Right atrium auricular region (tissue), 2 donors: ENCODE data around the gene EFHD1. TPM values are rescaled to one million over a fixed set of nuclear protein-coding genes. Genes with fewer than 3 reads are reported as not detected.
"Not testable (repeated sequence)": the region's sequence is repeated elsewhere in the genome, so short reads cannot be mapped to it uniquely, and the experiment has no call there.

Experiments
- DNase-seq: peaks from one replicate; pipeline ENCODE4 v3.0.0-alpha.2; 2019; ENCODE audit warnings: low spot score
- H3K27ac ChIP-seq, 2 donors: fragments of 200-600 bp; sonication (generic); 1 replicate in 1 of 2; 2 replicates in 1 of 2; pipeline ENCODE4 v1.5.1; 2016 to 2019
- H3K27me3 ChIP-seq, 2 donors: fragments of 200-600 bp; sonication (generic); one replicate each; pipeline versions ENCODE4 v1.5.1 to v1.6.0; 2017 to 2019
- H3K36me3 ChIP-seq: fragments of 200-600 bp; sonication (generic); one replicate; pipeline ENCODE4 v1.5.1; 2016
- H3K4me1 ChIP-seq, 2 donors: fragments of 200-600 bp; sonication (generic); one replicate each; pipeline versions ENCODE4 v1.5.1 to v1.6.0; 2017 to 2019
- H3K4me3 ChIP-seq, 2 donors: fragments of 200-600 bp; sonication (generic); 1 replicate in 1 of 2; 2 replicates in 1 of 2; pipeline ENCODE4 v1.5.1; 2017 to 2019; ENCODE audit warnings: mild to moderate bottlenecking in 1 of 2, moderate library complexity in 1 of 2
- H3K9me3 ChIP-seq, 2 donors: fragments of 200-600 bp; sonication (generic); one replicate each; pipeline ENCODE4 v1.5.1; 2019
- total RNA-seq, 2 donors: library from RNA; depleted of rRNA; stranded (reverse); fragments of >200 nt; gene quantifications; one replicate each; pipeline ENCODE4 v1.1.0, GENCODE V29; 2016
- TF ChIP-seq, protein P1 (sequence below), 2 donors: fragments of 200-600 bp; sonication (generic); IDR thresholded peaks; one replicate each; pipeline ENCODE4 v1.5.1; 2019; ENCODE audit warnings: antibody characterized with exemption in 2 of 2

EFHD1 gene
- total RNA-seq, 2 donors from 2014 or later, result 11.4 to 11.5 TPM

DNA sequence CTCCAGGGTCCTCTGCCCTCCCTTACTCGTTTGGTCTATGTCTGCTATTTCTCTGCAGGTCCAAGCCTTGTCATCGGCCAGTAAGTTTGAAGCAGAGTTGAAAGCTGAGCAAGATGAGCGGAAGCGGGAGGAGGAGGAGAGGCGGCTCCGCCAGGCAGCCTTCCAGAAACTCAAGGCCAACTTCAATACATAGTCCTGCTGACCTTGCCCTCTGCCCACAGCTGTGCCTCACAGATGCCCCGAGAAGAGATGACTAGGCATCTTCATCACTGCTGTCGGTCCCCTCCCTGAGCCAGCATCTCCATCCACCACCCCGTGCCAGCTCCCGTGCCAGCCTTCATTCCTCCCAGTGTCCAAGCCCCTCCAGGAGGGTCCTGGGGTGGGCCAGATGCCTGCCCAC is 48.1 kb downstream of the EFHD1 start:
- no peaks in the 10 kb centered on the region for H3K9me3 ChIP-seq
- no peak overlapping the region for H3K4me3 ChIP-seq
- TF ChIP-seq, protein P1, sequence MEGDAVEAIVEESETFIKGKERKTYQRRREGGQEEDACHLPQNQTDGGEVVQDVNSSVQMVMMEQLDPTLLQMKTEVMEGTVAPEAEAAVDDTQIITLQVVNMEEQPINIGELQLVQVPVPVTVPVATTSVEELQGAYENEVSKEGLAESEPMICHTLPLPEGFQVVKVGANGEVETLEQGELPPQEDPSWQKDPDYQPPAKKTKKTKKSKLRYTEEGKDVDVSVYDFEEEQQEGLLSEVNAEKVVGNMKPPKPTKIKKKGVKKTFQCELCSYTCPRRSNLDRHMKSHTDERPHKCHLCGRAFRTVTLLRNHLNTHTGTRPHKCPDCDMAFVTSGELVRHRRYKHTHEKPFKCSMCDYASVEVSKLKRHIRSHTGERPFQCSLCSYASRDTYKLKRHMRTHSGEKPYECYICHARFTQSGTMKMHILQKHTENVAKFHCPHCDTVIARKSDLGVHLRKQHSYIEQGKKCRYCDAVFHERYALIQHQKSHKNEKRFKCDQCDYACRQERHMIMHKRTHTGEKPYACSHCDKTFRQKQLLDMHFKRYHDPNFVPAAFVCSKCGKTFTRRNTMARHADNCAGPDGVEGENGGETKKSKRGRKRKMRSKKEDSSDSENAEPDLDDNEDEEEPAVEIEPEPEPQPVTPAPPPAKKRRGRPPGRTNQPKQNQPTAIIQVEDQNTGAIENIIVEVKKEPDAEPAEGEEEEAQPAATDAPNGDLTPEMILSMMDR (IDR thresholded peaks at IDR 0.05), result no peak
- no peaks in the 10 kb centered on the region for H3K27me3 ChIP-seq
- no peak overlapping the region for H3K27ac ChIP-seq
- DNase-seq, result no peak
- H3K4me1 ChIP-seq, result no peaks in the 10 kb centered on the region
- H3K36me3 ChIP-seq, result peaks cover 4% of the 10 kb centered on the region

DNA sequence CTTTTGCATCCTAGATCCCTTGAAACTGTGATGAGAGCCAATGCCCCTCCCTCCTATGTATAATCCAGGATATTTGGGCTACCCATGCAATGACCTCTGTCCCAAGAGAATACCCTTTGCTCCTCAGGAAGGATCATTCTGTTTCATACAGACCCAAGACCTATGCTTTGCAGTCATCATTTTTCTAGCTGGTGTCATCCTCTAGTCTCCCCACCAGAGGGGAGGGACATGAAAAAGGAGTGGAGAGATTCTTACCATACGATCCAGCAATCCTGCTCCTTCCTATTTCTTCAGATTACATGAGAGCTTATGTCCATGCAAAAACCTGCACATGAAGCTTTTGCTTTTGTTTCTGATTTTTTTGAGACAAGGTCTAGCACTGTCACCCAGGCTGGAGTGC is 50.0 kb downstream of the EFHD1 start:
- TF ChIP-seq, protein P1 (IDR thresholded peaks at IDR 0.05), result no peak
- no peak overlapping the region for H3K27ac ChIP-seq
- peaks cover 4% of the 10 kb centered on the region for H3K36me3 ChIP-seq
- DNase-seq, result no peak
- no peaks in the 10 kb centered on the region for H3K9me3 ChIP-seq
- no peak overlapping the region for H3K4me3 ChIP-seq
- H3K27me3 ChIP-seq, result no peaks in the 10 kb centered on the region
- H3K4me1 ChIP-seq, result no peaks in the 10 kb centered on the region

DNA sequence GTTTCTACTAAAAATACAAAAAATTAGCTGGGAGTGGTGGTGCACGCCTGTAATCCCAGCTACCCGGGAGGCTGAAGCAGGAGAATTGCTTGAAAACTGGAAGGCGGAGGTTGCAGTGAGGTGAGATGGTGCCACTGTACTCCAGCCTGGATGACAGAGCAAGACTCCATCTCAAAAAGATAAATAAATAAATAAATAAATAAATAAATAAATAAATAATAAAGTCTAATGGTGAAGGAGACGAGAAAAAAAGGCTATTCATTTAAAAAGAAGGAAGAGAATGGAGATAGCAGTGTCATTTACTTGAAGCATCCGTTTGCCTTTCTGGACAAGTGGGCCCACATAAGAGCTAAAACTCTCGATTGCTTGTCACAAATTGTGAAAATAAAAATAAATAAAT is 52.0 kb downstream of the EFHD1 start:
- H3K27ac ChIP-seq, H3K27me3 ChIP-seq, H3K4me3 ChIP-seq, H3K4me1 ChIP-seq, H3K9me3 ChIP-seq, H3K36me3 ChIP-seq, DNase-seq: not testable (repeated sequence)

DNA sequence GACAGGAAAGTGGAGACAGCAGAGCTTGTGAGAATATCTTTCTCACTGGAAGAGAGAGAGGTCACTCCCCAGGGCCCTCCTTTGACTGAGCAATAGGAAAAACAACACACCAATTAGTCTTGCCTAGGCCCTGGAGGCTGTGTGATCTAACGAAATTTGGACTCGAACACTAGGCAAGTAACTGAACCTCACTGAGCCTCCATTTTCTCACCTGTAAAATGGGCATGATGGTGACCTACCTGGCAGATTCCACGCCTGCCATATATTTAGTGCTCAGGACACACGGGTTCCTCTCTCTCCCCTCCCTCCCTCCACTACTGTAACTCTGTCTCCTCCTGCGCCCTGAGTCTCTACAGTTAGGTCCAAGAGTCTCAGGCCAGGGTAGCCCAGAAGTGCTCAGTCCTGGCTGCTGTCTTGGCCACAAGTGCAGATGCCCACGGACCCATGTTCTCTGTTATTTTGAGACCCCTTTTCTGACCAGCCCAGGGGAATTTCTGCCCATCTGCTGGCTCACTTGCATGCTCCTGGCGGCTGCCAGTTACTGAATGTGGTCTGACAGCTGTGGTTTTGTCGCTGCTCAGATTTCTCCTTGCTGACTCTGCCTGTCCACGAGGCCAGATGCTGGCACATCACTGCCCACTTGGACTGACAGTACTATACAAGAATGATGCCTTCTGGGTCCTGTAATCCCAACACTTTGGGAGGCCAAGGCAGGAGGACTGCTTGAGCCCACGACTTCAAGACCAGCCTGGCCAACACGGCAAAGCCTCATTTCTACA is 54.2 kb downstream of the EFHD1 start:
- TF ChIP-seq, protein P1 (IDR thresholded peaks at IDR 0.05), result no peak
- no peak overlapping the region for H3K4me3 ChIP-seq
- H3K4me1 ChIP-seq, result peaks cover 0 to 7% of the 10 kb centered on the region in 2 donors
- H3K9me3 ChIP-seq, result no peaks in the 10 kb centered on the region
- no peaks in the 10 kb centered on the region for H3K36me3 ChIP-seq
- H3K27me3 ChIP-seq, result no peaks in the 10 kb centered on the region
- DNase-seq, result no peak
- no peak overlapping the region for H3K27ac ChIP-seq

DNA sequence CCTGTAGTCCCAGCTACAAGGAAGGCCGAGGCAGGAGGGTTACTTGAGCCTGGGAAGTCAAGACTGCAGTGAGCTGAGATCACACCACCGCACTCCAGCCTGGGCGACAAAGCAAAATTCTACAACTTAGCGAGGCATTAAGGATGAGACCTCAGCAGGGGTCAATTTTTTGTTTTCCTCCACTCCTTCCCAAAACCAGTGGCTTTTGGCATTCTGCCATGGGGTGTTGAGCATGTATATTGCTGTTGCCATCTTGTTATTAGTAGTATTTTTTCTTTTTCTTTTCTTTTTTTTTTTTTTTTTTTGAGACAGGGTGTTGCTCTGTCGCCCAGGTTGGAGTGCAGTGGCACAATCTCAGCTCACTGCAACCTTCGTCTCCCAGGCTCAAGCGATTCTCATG is 54.8 kb downstream of the EFHD1 start:
- H3K4me3 ChIP-seq, result no peak overlapping the region
- no peak for DNase-seq
- TF ChIP-seq, protein P1 (IDR thresholded peaks at IDR 0.05), result no peak
- H3K36me3 ChIP-seq, result no peaks in the 10 kb centered on the region
- no peaks in the 10 kb centered on the region for H3K9me3 ChIP-seq
- peaks cover 0 to 7% of the 10 kb centered on the region in 2 donors for H3K4me1 ChIP-seq
- no peaks in the 10 kb centered on the region for H3K27me3 ChIP-seq
- no peak overlapping the region for H3K27ac ChIP-seq

DNA sequence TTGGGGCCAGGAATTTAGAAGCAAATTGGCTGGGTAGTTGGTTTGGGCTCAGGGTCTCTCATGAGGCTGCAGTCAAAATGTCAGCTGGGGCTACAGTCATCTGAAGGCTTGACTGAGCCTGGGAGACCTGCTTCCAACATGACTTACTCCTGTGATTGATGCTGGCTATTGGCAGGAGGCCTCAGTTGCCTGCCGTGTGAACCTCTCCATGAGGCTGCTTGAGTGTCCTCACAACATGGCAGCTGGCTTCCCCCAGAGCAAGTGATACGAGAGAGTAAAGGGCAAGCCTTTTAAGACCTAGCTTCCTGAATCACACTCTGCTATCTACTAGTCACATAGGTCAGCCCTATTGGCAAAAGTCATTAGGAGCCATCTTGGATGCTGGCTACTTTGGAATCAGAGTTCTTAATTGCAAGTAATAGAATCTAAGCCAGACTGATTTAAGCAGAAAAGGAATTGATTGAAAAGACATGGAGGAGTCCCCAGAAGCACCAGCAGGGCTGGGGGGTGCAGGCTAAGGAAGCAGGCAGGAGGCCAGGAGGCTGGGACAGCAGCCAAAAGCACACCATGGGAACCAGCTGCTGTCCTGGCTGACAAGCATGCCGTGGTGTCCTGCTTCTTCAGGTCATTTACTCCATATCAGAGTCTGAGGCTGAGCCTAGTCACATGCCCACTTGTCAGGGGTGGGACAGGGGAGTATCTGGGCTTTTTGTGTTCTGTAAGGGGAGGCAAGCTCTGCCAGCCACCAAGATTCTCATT is 55.9 kb downstream of the EFHD1 start:
- Histone ChIP-seq H3K27ac (no peak overlapping the region), H3K9me3 (no peaks in the 10 kb centered on the region), H3K27me3 (no peaks in the 10 kb centered on the region), H3K4me1 (peaks cover 0 to 7% of the 10 kb centered on the region in 2 donors), H3K36me3 (no peaks in the 10 kb centered on the region), H3K4me3 (no peak overlapping the region)
- no peak for DNase-seq
- TF ChIP-seq, protein P1 (IDR thresholded peaks at IDR 0.05), result no peak

DNA sequence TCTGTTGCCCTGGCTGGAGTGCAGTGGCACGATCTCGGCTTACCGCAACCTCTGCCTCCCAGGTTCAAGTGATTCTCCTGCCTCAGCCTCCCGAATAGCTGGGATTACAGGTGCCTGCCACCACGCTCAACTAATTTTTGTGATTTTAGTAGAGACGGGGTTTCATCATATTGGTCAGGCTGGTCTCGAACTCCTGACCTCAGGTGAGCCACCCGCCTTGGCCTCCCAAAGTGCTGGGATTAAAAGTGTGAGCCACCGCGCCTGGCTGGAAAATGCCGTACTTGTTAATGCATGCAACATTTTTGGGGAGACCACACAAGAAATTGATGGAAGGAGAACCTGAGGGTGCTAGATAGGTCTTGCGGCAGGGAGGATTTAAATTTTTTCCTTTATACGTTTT is 57.7 kb downstream of the EFHD1 start:
- H3K27me3 ChIP-seq, DNase-seq, H3K4me3 ChIP-seq, H3K36me3 ChIP-seq, H3K27ac ChIP-seq, H3K4me1 ChIP-seq, H3K9me3 ChIP-seq: not testable (repeated sequence)
